ENCODE measurements around the gene SPSB2.

The SPSB2 gene

DNA sequence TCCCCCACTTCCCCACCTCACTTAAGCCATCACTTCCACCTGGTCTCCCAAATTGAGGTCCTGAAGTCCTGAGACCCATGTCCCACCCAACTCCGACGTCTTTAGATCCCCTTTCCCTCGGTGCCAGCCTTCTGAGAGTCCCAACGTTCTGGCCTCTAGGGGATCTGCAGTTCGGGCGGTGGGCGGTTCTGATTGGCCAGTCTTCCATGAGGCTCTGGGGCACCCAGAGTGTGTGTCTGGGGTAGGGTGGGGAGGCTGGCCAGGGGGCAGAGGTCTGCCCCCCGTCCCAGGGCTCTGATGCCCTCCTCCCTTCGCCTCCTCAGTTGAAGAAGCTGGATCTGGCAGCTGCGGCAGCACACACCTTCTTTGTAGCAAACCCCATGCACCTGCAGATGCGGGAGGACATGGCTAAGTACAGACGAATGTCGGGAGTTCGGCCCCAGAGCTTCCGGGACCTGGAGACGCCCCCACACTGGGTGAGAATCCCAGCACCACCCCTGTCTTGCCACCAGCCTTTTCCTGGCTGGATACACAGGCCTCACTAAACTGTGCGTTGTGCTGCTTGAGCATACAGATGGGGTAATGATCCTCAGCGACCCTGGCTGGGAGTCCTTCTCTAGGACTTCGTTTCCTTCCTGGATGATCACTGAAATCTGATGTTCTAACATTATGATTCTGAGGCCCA lies 43.4 kb downstream of the SPSB2 start:
- no peak for DNase-seq

DNA sequence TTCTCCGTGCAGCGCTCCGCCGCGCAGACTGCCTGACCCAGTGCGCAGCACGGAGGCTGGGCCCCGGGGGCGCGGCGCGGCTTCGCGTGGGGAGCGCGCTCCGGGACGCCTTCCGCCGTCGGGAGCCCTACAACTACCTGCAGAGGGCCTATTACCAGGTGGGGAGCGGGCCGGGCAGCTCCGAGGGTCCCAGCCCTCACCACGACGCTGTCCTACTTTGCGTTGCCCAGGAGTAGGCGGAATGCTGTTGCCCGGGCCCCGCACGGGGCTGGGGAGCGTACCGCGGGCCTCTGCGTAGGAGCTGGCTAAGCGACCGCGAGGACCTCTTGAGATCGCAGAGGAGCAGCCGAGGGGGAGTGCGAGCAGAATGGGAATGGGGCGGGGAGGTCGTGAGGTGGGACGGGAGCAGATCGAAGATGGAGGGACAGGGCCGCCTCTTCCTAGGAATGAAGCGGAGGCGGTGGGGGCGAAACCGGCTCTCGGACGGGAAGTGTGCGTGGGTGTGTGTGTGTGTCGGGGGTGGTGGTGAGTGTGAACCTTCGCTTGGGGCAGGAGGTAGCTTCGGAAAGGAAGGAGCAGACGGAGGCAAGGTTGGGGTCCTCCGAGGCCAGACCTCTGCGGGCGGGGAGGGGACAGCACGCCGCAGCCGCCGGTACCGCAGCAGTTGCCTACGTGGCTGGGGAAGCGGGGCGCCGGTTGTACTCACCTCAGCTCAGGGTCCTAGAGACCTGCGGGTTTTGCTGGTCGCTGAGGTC lies 44.1 kb downstream of the SPSB2 start:
- DNase-seq, result peak; percentile 47

DNA sequence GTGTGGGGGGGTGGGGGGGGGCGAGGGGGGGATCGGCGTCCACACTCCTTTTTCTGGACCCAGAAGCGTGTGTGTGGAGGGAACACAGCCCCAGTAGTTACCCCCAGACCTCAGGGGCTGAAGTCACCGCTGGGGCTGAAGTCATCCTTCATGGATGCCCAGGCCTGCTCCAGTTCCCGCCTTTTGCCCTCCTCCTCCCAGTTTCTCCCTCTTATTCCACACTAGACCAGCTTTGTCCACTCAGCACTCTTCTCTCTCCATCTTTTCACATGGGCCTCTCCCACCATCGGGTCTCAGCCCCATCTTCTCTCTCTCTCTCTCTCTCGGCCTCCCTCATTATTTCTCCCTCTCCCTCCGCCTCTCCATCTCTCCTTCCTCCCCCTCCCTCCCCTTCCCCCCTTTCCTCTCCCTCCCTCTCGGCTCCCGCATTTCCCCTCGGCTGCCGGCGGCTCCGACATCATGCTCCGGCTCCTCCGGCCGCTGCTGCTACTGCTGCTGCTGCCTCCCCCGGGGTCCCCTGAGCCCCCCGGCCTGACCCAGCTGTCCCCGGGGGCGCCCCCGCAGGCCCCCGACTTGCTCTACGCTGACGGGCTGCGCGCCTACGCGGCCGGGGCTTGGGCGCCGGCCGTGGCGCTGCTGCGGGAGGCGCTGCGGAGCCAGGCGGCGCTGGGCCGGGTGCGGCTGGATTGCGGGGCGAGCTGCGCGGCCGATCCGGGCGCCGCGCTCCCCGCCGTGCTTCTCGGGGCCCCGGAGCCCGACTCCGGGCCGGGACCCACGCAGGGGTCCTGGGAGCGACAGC lies 44.9 kb downstream of the SPSB2 start, which contains the start of gene P3H3:
P3H3 (plus strand) TSS at position 426 of the 799 bp plus-strand sequence; CDS start at position 460, 34 bp downstream.
- no peak for DNase-seq

DNA sequence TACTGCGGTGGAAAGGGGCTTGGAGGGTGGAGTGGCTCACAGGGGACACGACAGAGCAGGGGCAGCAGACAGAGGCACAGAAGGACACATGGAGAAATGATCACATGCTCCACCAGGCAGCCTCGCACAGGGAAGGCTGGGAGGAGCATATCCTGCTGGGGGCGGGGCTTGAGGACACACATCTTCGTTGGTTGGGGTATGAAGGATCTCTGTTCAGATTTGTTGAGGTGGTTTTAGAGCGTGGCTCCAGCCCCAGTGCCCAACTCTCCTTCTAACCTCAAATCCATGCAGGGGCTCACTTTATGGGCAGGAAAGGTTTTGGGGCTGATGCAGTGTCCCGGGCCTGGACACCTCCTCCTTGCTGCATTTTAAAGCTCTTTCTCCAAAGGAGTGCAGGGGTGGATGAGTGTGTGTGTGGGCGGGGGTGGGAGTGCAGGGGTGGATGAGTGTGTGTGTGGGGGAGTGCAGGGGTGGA lies 45.6 kb downstream of the SPSB2 start:
- DNase-seq, result peak; percentile 39

DNA sequence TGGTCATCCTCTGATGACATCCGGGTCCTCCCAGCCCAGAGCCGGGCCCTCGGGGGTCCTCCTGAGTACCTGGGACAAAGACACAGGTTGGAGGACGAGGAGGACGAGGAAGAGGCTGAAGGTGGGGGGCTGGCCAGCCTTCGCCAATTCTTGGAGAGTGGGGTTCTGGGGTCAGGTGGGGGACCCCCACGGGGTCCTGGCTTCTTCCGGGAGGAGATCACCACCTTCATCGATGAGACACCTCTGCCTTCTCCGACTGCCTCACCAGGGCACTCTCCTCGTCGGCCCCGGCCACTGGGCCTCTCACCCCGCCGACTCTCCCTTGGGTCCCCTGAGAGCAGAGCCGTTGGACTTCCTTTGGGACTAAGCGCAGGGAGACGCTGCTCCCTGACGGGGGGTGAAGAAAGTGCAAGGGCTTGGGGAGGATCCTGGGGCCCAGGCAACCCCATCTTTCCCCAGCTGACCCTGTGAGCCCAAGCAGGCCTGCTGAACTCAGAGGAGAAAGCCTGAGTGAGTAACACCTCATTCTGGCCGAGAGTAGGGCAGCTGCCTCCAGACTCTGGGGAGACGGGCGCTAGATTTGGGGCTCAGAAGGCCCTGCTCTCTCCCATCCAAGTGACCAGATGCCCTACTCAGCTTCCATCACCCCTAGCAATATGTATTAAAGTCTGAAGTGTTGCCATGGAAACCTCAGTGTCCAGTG lies 46.2 kb downstream of the SPSB2 start:
- no peak for DNase-seq

DNA sequence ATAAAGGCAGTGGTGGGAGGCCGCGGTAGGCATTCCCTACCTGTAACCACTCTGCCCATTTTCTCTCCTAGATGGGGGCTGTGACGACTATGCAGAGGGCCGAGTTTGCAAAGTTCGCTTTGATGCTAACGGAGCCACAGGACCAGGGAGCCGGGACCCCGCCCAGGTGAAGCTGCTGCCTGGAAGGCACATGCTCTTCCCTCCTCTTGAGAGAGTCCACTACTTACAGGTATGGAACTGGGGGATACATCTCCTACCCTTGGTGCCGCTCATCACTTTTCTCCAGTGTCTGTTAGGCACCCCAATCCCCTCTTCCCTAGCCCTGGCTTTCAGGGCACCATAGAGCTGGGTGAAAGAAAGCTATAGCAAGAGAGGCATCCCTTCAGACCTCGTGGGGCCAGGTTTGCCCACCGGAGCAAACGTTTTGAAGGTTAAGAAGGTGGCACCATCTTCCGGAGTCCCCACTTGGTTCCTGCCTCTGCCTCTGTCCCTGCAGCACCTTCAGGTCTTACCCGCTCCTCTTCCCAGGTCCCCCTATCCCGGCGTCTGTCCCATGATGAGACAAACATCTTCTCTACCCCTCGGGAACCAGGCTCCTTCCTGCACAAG lies 46.9 kb downstream of the SPSB2 start:
- DNase-seq, result no peak

DNA sequence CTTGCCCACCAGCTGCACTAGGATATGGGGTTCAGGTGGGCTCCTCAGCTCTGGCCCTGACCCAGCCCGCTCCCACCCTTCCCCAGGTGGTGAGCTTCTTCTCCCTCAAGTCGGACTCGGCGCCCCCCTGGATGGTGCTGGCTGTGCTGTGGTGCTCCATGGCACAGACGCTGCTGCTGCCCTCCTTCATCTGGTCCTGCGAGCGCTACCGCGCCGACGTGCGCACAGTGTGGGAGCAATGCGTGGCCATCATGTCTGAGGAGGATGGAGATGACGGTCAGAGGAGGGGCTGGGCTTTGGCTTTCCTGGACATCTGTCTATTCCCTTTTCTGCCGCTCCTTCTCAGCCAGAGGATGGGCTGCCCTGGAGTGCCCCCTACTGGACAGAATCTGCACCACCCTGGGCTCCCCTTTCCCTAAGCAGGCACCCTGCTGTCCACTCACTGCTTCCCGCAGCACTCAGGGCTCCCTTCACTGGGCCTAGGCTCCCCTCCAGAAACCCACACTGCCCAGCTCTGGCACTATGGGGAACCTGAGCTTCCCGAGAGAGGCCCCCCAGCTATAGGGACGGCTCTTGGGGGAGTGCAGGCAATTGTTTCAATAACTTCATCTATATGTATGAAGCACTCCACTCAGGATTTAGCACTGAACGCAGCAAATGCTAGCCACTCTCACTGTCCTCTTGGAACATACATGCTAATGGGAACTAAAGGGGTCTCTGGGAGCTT lies 47.5 kb downstream of the SPSB2 start:
- peak; percentile 83 for DNase-seq

DNA sequence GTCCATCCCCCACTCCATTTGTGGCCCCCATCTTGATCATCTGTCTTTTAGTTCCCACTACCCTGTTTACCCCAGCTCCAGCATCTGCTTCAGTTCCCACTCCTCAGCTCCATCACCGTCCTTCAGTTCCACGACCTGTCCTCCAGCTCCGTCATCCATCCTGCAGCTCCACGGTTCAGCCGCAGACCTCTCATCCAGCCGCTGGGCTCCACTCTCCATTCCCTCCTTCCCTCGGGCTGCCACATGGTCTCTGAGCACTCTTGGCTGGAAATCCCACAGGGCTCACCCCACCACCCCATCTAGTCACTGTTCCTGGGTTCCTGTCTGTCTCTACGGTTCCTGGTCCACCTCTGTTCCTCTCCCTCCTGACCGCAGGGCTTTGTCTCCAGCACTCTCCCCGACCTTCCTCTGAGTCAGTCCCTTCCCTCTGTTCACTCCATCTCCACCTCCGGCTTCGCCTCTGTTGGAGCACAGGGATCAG lies 48.2 kb downstream of the SPSB2 start:
- no peak for DNase-seq

DNA sequence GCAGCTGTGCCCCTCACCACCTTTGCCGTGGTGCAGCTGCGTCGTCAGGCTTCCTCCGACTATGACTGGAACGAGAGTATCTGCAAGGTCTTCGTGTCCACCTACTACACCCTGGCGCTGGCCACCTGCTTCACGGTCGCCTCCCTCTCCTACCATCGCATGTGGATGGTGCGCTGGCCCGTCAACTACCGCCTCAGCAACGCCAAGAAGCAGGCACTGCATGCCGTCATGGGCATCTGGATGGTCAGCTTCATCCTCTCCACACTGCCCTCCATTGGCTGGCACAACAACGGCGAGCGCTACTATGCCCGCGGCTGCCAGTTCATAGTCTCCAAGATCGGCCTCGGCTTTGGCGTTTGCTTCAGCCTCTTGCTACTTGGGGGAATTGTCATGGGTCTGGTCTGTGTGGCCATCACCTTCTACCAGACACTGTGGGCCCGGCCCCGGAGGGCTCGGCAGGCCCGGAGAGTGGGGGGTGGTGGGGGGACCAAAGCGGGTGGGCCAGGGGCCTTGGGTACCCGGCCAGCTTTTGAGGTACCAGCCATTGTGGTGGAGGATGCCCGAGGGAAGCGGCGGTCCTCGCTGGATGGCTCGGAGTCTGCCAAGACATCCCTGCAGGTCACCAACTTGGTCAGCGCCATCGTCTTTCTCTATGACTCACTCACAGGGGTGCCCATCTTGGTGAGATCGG lies 48.9 kb downstream of the SPSB2 start:
- DNase-seq, result no peak

DNA sequence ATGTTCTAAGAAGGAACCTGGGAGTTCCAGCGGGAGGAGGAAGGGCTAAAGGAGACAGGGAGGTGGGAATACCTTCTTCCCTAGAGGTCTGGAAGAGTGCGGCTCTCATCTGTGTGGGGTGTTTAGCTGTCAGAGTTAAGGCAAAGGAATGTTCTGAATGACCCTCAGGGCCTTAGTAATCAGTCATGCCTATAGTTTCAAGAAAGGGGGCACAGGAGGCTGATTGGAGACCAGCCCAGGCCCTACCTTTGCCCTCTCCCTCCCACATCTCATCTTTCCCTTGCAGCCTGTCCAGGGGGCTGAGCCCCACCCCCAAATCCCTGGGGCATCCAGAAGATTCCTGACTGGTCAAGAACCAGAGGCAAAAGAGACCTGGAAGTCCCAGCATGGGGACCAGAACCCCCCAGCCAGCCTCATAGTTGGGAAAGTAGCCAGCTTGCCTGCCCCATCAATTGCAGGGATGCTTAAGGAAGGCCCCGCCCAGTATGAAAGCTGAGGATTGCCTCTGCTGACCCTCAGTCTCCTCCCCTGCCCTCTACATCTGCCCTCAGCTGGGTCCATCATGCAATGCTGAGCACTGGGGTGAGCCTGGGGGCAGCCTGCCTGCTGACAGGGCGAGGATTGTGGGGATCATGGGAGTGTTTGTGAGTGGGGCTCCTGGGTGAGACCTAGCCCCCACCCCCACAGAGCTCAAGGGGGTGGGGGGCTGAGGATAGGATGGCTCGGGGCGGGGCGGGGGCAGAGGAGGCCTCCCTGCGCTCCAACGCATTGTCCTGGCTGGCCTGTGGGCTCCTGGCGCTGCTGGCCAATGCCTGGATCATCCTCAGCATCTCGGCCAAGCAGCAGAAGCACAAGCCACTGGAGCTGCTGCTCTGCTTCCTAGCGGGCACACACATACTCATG lies 49.7 kb downstream of the SPSB2 start:
- no peak for DNase-seq

DNA sequence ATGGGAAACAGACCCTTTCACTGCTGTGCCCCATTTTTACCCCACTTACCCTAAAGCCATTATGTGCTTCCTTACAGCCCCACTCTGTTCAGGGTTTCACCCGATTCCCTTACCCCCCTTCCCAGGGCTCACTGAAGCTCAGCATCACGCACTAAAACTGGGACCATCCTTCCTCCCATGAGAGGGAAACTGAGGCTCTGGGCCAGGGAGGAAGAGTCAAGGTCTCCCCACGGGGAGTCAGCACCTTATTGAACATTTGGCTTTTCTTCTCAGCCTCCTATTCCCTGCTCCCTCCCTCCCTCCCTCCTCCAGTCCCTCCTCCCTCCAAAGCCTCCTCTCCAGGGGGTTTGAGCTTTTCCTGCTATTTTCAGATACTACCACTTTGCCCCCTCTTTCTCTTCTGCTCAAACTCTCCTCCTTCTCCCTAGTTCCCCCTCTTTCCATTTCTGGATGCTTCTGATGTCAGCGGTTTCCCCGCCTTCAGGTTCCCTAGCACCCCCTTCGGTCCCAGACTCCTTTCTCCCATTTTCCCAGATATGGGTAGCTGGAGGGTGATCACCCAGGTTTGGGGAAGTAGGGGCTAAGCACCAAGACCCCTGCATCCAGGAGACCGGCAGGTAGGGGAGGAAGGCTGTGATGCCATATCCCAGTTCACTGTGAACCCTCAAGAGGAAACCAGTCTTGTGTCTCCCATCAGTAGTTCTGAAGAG lies 50.5 kb downstream of the SPSB2 start:
- no peak for DNase-seq

DNA sequence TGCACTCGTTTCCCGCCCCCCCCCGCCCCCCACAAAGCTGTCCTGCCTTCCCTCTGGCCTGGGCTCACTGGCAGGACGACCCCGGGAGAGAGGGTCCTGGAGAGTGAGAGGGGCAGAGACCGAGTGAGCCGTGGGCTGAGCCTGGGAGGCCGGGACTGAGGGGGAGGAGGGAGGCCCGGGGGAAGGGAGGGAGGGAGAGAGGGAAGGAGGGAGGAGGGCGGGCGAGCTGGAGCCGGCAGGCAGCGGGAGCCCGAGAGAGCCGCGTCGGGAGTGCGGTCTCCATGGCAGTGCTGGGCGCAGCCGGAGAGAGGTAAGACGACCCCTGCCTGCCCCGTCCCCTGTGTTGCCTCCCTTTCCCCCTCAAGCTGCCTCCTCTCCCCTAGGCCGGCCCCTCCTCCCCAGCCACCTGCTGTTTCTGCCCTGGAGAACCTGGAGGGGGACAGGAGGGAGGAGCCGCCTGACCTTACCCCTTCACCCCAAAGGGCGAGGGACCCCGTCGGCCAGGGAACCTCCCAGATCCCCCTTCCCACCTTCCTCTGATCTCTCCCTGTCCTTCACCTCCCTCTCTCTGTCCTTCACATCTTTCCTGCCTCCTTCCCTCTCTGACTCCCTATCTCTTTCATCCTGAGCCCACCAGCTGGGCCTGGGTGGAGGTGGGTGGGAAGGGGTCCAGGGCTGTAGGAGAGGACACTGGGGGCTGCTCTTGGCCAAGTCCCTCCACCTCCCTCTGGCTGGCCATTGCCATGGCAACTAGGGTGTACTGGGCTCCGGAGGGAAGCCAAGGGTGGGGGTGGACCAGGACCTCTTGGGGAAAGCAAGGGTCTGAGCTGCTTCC lies 51.3 kb downstream of the SPSB2 start, which contains the start of gene GPR162:
GPR162 (plus strand) TSS at position 231 of the 835 bp plus-strand sequence. CDS start 2,078 bp downstream, outside the sequence.
- DNase-seq, result no peak
